Endothelial cell of umbilical vein (primary cell): ENCODE results near the gene CIDEA. TPM values are rescaled to one million over a fixed set of nuclear protein-coding genes. Genes with fewer than 3 reads are reported as not detected.

Experiments used
- BruUV-seq: library from RNA; stranded (reverse); fragments of 400-500 nt; replicated peaks from 2 replicates; lab custom pipeline; 2021; lab: Mats Ljungman, UMichigan
- CTCF ChIA-PET: fragments of 300-600, 350-600 bp; sonication (Branson Sonifier 250); formaldehyde crosslinking; loops from one replicate; lab custom pipeline; 2021; ENCODE audit warnings: antibody characterized with exemption, inconsistent platforms; lab: Charles Lee
- POLR2A ChIA-PET: fragments of 300-600, 350-600 bp; sonication (Branson Sonifier 250); formaldehyde crosslinking; loops from one replicate; lab custom pipeline; 2021; ENCODE audit warnings: antibody characterized with exemption, inconsistent platforms; lab: Charles Lee
- DNase-seq: peaks from one replicate; pipeline ENCODE4 v3.0.0-alpha.2; 2011; ENCODE audit warnings: low read depth, low spot score
- FAIRE-seq: peaks from 2 replicates; lab custom pipeline; 2011; peaks lifted over from hg19 to GRCh38; lab: Jason Lieb, UNC
- H2AFZ ChIP-seq: 2 replicates; pipeline ENCODE4 v1.6.0; 2012; ENCODE audit warnings: low read depth, low read length, control low read depth, inconsistent platforms
- H3K27ac ChIP-seq: 2 replicates; pipeline ENCODE4 v1.5.1; 2011; ENCODE audit warnings: low read depth, mild to moderate bottlenecking, control low read depth, low read length, moderate library complexity; ENCODE audit not compliant: insufficient read depth
- H3K27me3 ChIP-seq, 2 experiments: 2 replicates each; pipeline versions ENCODE4 v1.6.0 to v1.6.1; 2011; ENCODE audit warnings: low read length in 2 of 2, mixed read lengths in 1 of 2; ENCODE audit not compliant: control insufficient read depth in 2 of 2, insufficient read depth in 2 of 2
- H3K36me3 ChIP-seq, 2 experiments: 2 replicates in 1 of 2; 3 replicates in 1 of 2; pipeline ENCODE4 v1.5.1; 2011; ENCODE audit warnings: low read length in 2 of 2, mild to moderate bottlenecking in 1 of 2, moderate library complexity in 1 of 2; ENCODE audit not compliant: control insufficient read depth in 2 of 2, insufficient read depth in 2 of 2; ENCODE audit errors: extremely low read depth in 1 of 2
- H3K4me1 ChIP-seq: 3 replicates; pipeline ENCODE4 v1.5.1; 2011; ENCODE audit warnings: mild to moderate bottlenecking, low read length; ENCODE audit not compliant: control insufficient read depth, insufficient read depth; ENCODE audit errors: extremely low read depth
- H3K4me2 ChIP-seq: 2 replicates; pipeline ENCODE4 v1.6.1; 2011; ENCODE audit warnings: low read length, control low read depth, mixed read lengths; ENCODE audit not compliant: insufficient read depth
- H3K4me3 ChIP-seq, 3 experiments: fragments of 200-600 bp in 1 of 3; sonication (generic), shearing (Covaris generic) in 1 of 3; replicated peaks in 1 of 3; 2 replicates each; pipeline ENCODE4 v1.5.1; 2011 to 2016; ENCODE audit warnings: control low read depth in 3 of 3, low read length in 3 of 3, mild to moderate bottlenecking in 2 of 3, inconsistent platforms in 1 of 3, low read depth in 1 of 3, moderate library complexity in 1 of 3; ENCODE audit not compliant: insufficient read depth in 1 of 3
- H3K79me2 ChIP-seq: 2 replicates; pipeline ENCODE4 v1.6.0; 2012; ENCODE audit warnings: low read length, inconsistent platforms; ENCODE audit not compliant: control insufficient read depth, insufficient read depth
- H3K9ac ChIP-seq: replicated peaks from 2 replicates; pipeline ENCODE3; 2011; ENCODE audit warnings: low read length, control low read depth; ENCODE audit not compliant: insufficient read depth; ENCODE audit errors: extremely low read depth
- H3K9me1 ChIP-seq: replicated peaks from 3 replicates; pipeline ENCODE4 v1.6.0; 2011; ENCODE audit warnings: mild to moderate bottlenecking, low read length; ENCODE audit not compliant: control insufficient read depth, insufficient read depth; ENCODE audit errors: extremely low read depth
- H3K9me3 ChIP-seq: replicated peaks from 2 replicates; pipeline ENCODE4 v1.5.1; 2012; ENCODE audit warnings: low read length, inconsistent platforms; ENCODE audit not compliant: control insufficient read depth, insufficient read depth
- H4K20me1 ChIP-seq: replicated peaks from 2 replicates; pipeline ENCODE3; 2011; ENCODE audit warnings: mild to moderate bottlenecking, low read length; ENCODE audit not compliant: control insufficient read depth, insufficient read depth; ENCODE audit errors: extremely low read depth
- FOS ChIP-seq: IDR thresholded peaks from 2 replicates; pipeline ENCODE4 v1.6.1; 2011; ENCODE audit warnings: mild to moderate bottlenecking, low read length, moderate library complexity, borderline replicate concordance; ENCODE audit not compliant: insufficient read depth
- GATA2 ChIP-seq: IDR thresholded peaks from 2 replicates; pipeline ENCODE4 v1.7.0; 2011; ENCODE audit warnings: low read depth, mild to moderate bottlenecking, moderate library complexity, mixed read lengths, low read length; ENCODE audit not compliant: insufficient read length, insufficient read depth
- JUN ChIP-seq: IDR thresholded peaks from 2 replicates; pipeline ENCODE4 v1.6.1; 2011; ENCODE audit warnings: borderline replicate concordance, low read depth; ENCODE audit not compliant: insufficient read length, insufficient read depth
- POLR2A ChIP-seq: IDR thresholded peaks from 2 replicates; pipeline ENCODE4 v1.6.1; 2012; ENCODE audit warnings: low read depth, mild to moderate bottlenecking, control low read depth, low read length
- POLR2AphosphoS5 ChIP-seq: IDR thresholded peaks from 2 replicates; pipeline ENCODE4 v1.6.1; 2012; ENCODE audit warnings: low read depth, mild to moderate bottlenecking, control low read depth, low read length, moderate library complexity; ENCODE audit not compliant: insufficient read depth
- dilution Hi-C: fragments of 300-500 bp; cut with MboI; formaldehyde crosslinking; loops from one replicate; pipeline ENCODE4 v1.15.0; 2019; ENCODE audit warnings: low sequenced_read_pairs; ENCODE audit not compliant: extremely low pct_ligation_motif_present
- intact Hi-C: fragments of 100-400 bp; cut with micrococcal nuclease; formaldehyde crosslinking; loops from one replicate; pipeline ENCODE4 v1.10.0; 2022
- polyA plus RNA-seq, 4 experiments: library from polyadenylated mRNA; depleted of rRNA in 3 of 4; stranded (reverse) in 3 of 4; unstranded in 1 of 4; fragments of >200 nt; gene quantifications; 2 replicates each; pipeline versions ENCODE4 v1.2.1 to v1.2.3, GENCODE V29; 2011 to 2012; ENCODE audit warnings: missing spikeins in 1 of 4
- small RNA-seq: library from RNA; depleted of rRNA; stranded (forward); fragments of <200 nt; gene quantifications from one replicate; pipeline ENCODE3, GENCODE V24; 2012; ENCODE audit warnings: low replicate concordance, low read depth; ENCODE audit not compliant: insufficient read depth, insufficient read length
- total RNA-seq: library from RNA; stranded (reverse); gene quantifications from 2 replicates; pipeline ENCODE4 v1.2.3, GENCODE V29; 2021
- TF ChIP-seq, protein P1 (sequence below): IDR thresholded peaks from 2 replicates; pipeline ENCODE4 v1.6.1; 2011; ENCODE audit not compliant: insufficient read depth, insufficient read length

The CIDEA gene
- total and polyA plus RNA-seq, 2 donors (not counting 3 experiments of a cell fraction or from before 2014, with no cell fraction given) = 0.42 TPM; not detected in 1

DNA sequence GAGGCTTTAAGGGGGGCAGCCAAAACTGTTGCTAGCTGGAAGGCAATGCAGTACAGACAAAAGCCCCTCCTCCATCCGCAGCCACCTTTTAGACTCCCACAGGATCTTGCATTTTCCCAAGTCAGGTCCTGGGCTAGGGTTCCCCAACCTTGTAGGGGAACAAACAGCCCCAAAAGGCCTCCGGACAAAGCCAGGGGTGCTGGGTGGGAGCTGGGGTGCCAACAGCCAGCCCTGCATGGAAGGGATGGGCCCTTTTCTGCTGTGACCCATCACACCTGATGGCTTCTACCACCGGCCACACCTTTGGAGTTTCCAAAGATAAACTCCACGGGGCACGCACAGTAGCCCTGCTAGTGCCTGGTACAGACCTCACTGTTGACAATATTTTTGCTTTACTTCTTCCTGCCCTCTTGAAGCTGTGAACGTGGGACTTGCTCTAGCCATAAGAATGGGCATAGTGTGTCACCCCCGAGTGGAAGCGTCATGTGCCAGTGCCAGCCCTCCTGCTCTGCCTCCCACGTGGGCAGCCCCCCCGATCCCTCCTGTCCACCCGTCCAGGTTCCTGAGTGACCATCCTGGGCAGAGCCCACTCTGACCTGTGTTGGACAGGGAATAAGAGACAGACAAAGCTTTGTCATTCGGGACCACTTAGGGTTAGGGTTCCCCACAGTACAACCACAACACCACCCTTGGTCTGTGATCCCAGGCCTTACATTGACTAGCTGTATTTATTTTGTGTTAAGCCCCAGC lies 72.7 kb downstream of the CIDEA start:
- Histone ChIP-seq H3K79me2 (peaks cover 23% of the 10 kb centered on the region), H3K4me3 (no peak overlapping the region), H3K4me1 (no peaks in the 10 kb centered on the region), H3K27me3 (no peaks in the 10 kb centered on the region), H3K9ac (no peak overlapping the region), H4K20me1 (peaks cover 5% of the 10 kb centered on the region), H3K4me2 (no peak overlapping the region), H3K36me3 (peaks cover 18 to 21% of the 10 kb centered on the region in 2 experiments), H3K9me1 (no peaks in the 10 kb centered on the region), H2AFZ (no peak overlapping the region), H3K9me3 (no peaks in the 10 kb centered on the region), H3K27ac (no peak overlapping the region)
- no peak for TF ChIP-seq GATA2
- no peak for TF ChIP-seq POLR2AphosphoS5
- no peak for TF ChIP-seq JUN
- no peak for TF ChIP-seq FOS
- TF ChIP-seq, protein P1, sequence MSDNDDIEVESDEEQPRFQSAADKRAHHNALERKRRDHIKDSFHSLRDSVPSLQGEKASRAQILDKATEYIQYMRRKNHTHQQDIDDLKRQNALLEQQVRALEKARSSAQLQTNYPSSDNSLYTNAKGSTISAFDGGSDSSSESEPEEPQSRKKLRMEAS = no peak
- TF ChIP-seq POLR2A = no peak
- POLR2A ChIA-PET = interaction anchor here (0.5 kb wide), 1 partner anchor 18 kb away, joined by 3 read pairs; no protein-coding TSS in a partner anchor
- dilution Hi-C loops = no loop called here
- DNase-seq (no peak), FAIRE-seq (no peak)
- CTCF ChIA-PET = interaction anchor here (0.8 to 3.4 kb wide), 17 partner anchors 8 to 608 kb away, joined by 3 to 61 read pairs (median 13); partner anchors contain the start of genes AFG3L2 and TUBB6
- intact Hi-C loops = no loop called here
- BruUV-seq = no TSS peak

Small RNAs within 50 kb of the gene (small RNA-seq; reads per million reads assigned to genes)
- not detected for gene RNU6-170P

Other genes with a start within 250 kb of the CIDEA start
- gene ANKRD62, start 160.5 kb upstream of the CIDEA start, total RNA-seq = not detected in 2 replicates
- not detected in 2 replicates for gene ANKRD62, start 160.5 kb upstream of the CIDEA start, polyA plus RNA-seq
- 440 and 449 TPM in 2 replicates for gene TUBB6, start 53.9 kb downstream of the CIDEA start, total RNA-seq
- gene TUBB6, start 53.9 kb downstream of the CIDEA start, polyA plus RNA-seq = 747 and 957 TPM in 2 replicates
- gene AFG3L2, start 122.9 kb downstream of the CIDEA start, total RNA-seq = 40.6 and 42.4 TPM in 2 replicates
- gene AFG3L2, start 122.9 kb downstream of the CIDEA start, polyA plus RNA-seq = 15.5 and 19.3 TPM in 2 replicates
- gene PRELID3A, start 153.6 kb downstream of the CIDEA start, total RNA-seq = 8.6 and 10.7 TPM in 2 replicates
- 4.3 and 5.1 TPM in 2 replicates for gene PRELID3A, start 153.6 kb downstream of the CIDEA start, polyA plus RNA-seq